Measurements from ENCODE around the gene MUC13.

GRCh38 chr3:124890573-124891190 lies 43.9 kb downstream of the MUC13 start:
- TF ChIP-seq POLR2A (conservative IDR thresholded peaks at IDR 0.05): no peak
- TF ChIP-seq NR2C2 (CRISPR knock-in tag; IDR thresholded peaks at IDR 0.05): no peak
- TF ChIP-seq NR2C2 (tag; IDR thresholded peaks at IDR 0.05): no peak
- no peak for TF ChIP-seq ZNF274 (IDR thresholded peaks at IDR 0.05; ENCODE audit: borderline replicate concordance, low read depth, low read length)
- TF ChIP-seq EP300 (IDR thresholded peaks at IDR 0.05; ENCODE audit: low read length): no peak
- TF ChIP-seq GATA2 (CRISPR knock-in tag; IDR thresholded peaks at IDR 0.05): no peak
- TF ChIP-seq CTCF (IDR thresholded peaks at IDR 0.05 in 2 of 3, conservative IDR thresholded peaks at IDR 0.05 in 1 of 3; ENCODE audit: insufficient read depth in 2 of 3, low read depth in 1 of 3, low read length in 3 of 3): no peak
- TF ChIP-seq WHSC1 (IDR thresholded peaks at IDR 0.05; ENCODE audit: low read length): no peak
- TF ChIP-seq E2F8 (IDR thresholded peaks at IDR 0.05; ENCODE audit: low read depth, partially characterized antibody): no peak

Measured in K562 (cell line).